Colon (tissue), 2 donors: ENCODE results near the gene ABCC8.

Experiments used
- FAIRE-seq: peaks from 2 replicates; lab custom pipeline; 2012; peaks lifted over from hg19 to GRCh38; lab: Jason Lieb, UNC
- donor health status: control.
- donor health status: control.

ABCC8 gene

DNA sequence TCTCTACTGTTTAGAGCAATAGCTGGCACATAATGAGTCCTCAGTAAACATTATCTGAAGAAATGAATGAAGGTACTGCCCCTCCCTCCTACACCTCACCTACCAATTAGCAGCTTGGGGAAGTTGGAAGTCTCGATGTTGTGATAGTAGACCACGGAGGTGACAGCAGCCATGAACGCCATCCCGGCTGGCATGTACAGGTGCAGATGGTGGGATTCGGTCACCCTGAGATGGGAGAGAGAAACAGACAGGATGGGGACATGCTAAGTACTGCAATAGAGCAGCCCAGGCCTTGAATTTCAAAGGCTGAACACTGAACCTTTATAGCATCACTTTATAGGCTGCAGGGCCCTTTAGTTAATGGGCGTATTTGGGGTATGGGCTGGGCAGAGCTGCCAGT lies 6.6 kb downstream of the ABCC8 start:
- FAIRE-seq = no peak

DNA sequence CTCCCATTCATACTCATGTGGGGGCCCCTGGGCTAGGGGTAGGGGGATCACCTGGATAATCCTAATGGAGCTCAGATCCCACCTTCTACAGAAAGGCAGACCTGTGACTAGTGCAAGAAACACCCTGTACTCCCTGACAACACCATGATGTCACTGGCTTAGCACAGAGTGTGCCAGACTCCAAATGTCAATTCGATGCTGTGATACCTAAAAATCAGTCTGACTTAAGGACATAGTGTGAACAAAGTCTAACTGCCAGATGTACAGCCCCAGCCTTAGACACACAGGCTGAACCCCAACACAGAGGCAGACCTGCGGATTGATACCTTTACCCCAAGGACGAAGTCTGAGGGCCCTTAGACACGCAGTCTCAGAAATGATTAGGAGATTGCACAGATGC lies 8.5 kb downstream of the ABCC8 start:
- no peak for FAIRE-seq

DNA sequence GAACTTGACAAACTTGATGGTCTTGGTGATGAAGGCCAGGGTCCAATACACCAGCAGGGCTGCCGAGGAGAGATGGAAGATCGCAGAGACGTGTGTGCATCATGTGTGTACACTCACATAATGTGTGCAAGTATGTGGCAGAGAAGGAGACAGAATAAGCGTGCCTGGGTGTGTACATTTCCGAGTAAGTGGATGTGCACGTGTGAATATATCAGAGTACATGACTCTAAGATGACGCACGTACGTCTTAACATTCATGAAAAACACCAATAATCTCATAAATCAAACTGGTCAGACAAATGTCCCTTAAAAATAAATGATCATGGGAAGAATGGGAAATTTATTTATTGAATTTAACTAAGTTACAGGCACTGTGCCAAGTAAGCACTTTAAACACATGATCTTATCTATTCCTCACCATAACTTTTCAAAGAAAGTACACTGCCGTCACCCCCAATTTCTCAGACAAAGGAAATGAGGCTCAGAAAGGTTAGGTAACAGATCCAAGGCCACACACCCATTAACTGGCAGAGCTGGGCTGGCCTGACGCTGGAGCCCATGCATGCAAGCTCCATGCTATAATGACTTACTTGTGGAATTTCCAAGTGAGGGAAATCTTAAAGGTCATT lies 13.0 kb downstream of the ABCC8 start:
- FAIRE-seq = no peak

DNA sequence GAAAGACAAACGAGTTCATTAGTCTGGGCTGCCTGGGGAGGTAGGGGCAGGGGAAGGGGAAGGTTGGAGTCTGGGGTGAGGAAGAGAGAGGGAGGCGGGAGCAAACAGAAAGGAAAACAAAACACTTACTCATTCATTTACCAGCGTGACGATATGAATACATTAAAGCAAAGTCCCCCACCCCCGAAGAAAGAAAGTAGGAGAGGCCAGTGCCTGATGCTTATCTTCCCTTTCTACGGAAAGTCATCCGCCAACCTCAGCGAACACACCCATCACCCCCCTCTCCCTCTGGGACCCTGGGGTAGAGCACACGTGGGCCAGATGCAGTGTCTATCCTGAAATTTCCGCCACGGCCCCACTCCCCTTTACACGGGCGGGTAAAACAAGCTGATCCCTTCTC lies 13.7 kb downstream of the ABCC8 start:
- FAIRE-seq = no peak

DNA sequence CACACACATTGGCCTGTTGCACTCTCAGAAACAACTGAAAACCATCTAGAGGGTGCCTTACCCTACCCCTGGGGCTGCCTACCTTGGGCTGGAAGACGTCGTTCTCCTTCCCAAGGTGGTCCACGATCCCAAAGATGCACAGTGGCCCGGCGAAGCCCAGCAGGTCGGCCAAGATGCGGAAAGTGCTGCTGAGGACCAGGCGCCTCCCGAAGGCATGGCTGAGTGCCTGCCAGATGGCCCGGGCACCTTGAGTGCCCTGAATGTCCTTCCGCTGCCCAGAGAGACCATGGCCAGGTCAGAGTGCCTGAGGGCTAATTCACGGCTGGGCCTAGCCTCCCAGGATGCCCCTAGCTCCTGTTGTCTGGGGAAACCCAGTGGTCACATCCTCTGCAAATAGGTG lies 16.2 kb downstream of the ABCC8 start:
- FAIRE-seq = no peak

DNA sequence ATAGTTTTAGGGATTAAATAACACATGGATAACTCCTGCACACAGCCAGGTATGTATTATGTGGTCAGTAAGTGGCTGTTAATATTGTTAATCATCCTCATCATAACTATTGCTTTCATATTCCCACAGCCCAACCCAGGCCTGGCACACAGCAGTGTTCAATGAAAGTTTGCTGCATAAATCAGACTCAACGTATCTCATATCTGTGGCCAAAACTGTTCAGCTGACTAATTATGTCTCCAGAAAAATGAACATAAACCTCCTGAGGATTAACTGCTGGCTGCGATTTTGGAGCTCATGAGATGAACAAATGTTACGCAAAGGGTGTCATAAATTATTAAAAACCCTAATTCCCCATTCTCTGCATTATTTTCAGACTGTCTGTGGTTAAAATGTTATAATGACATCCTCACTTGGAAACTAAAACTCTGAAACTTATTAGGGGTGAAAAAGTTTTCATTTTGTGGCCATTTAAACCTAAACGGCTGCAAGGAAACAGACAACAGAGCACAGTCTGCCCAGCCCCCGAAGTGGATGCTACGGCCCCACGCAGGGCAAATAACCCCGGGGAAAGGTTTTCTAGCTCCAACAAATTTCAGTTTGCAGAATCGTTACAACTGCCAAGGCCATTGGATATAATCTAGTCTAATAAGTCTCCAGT lies 17.3 kb downstream of the ABCC8 start:
- no peak for FAIRE-seq

DNA sequence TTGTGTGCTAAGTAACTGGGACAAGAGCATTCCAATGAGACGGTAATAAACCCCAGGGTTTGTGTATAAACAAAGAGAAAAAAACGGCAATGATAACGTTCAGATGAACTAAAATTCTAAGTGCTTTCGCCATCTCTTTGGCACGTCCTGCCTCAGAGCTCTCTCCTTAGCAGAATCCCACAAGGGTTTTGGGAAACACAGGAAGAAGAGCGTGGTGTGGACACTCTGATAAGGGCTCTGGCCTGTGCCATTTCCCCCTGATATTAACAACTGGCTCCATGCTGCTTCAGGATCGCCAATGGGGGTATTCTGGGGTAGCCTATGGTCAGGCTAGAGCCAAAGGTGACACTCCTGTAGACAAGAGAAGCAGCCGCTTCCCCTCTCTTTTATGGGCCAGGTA lies 18.4 kb downstream of the ABCC8 start:
- no peak for FAIRE-seq

DNA sequence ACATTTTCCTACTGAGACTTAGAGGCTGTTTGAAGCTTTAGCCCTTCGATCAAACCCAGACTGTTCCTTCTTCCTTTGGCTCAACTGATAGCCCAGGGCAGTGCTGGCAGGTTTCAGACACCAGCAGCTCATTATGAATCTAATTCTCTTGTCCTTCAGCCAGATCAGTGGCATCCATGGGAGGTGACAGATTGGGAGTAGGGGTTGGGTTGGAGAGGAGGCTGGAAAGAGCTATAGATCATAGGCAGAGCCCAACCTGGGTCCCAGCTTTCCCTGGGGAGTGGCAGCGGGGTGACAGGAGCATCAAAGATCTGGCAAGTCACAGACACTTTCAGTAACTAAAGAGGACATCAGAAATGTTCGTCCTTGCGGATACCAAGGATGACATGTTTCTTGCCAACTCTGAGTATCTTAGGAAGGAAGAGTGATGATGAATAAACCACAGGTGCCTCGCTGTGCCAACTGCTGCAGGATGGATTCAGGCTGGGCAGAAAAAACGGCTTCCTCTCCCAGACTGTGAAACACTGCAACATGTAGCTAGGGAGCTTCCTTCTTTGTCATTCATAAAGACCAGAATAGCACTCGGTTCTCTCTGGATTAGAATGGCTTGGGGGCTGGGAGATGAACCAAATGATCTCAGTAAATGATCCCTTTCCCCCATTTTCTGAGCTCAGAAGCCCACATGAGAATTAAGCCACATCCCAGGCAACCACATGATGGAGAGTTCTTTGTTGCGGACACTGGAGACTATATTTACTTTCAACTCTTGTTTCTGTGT lies 19.1 kb downstream of the ABCC8 start:
- FAIRE-seq = no peak

DNA sequence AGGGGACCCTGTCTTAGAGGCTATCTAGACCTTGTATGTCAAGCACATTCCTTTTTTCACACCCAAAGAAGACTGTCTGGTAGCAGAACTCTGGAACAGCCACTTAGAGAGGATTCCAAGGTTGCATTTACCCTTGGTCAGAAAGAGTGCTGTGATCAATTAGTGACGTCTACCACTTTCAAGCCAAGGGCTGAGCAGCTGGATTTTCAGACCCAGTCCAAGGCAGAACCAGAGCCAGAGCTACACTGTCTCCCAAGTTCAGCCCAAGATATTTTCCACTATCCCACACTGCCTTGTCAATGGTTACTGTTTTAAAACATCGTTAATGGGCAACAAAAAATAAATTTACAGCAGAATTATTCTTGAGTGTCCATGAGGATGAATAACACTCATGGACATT lies 24.0 kb downstream of the ABCC8 start:
- no peak for FAIRE-seq

DNA sequence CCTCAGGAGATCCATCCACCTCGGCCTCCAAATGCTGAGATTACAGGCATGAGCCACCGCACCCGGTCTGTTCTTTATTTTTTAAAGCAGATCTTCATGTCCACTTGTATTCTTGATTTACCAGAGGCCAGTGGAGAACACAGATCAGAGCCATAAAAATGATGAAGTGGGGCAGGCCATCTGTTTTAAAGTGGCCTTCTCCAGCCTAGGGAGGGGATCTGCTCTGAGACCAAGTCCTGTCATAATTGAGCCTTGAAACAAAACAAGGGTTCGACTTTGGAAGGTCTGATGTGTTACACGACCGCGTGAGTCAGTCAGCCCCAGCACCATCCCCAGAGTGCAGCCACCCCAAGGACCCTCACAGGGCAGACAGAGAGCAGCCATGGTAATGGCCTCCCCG lies 27.5 kb downstream of the ABCC8 start:
- no peak for FAIRE-seq

DNA sequence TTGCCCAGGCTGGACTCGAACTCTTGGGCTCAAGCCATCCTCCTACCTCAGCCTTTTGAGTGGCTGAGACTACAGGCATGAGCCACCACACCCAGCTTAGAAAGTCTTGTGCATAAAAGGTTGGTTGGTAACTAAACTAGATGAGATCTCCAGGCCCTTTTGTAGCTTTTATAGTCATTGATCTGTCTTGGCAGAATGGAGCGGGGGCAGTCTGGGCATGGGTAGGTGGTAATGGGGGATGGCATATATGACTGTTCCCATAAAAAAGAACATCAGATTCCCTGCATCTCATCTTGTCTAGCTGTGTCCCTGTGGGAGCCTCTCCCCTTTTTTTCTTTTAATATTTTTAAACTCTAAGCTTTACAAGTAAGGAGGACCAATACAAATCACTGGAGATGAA lies 30.2 kb downstream of the ABCC8 start:
- FAIRE-seq = no peak

DNA sequence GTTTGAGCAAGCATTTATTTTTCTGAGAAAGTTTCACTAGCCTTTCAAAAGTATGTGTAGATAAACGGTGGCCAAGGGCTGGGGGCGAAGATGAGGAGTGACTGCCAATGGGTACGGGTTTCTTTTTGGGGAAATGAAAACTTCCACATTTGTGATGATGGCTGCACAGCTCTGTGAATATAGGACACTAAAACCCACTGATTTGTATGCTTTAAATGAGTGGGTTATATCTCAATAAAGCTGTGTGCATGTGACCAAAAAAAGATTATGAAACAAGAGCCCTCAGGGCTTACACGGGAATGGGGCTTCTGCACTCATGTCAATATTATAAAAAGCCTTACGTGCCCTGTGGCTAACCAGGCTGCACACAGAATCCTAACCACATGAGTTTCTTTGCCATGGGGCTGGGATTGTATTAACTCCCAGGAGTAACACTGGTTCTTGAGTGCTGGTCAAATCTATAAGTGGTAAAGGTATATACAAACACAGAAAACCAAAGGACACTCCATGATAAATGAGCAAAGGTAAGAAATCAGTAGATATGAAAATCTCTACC lies 31.3 kb downstream of the ABCC8 start:
- no peak for FAIRE-seq

DNA sequence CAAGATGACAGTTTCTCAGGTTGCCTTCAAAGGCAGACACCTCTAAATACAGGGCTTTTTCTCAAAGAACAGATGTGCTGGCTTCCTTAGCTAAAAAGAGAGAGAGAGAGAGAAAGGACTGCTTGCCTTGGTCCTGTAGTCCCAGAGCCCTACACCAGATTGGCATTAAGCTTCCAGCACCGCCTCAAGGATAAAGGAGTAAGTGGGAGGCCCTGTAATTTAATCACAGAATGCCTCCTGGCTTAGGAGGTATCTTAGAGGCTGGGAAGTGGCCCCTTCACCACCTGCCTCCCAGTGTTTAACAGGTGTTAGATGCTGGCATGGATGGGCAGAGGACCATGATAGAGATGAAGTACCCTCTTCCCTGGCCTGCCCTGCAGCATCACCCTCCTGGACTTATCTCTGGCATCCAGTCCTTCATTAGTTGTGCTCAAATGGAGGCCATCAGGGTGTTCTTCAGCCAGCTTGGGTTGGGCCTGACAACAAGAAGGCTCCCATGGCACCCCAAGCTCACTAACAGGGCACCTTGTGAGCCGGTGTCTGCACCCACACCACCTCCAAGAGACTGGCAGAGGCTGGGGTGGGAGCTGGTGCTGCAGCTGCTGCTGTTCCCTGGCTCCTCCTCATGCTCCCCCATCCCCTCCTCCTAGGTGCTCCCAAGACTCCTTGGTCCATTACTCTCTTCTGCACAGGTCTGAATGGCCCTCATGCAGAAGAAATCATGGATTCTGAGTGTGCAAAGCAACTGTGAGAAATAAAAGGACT lies 32.5 kb downstream of the ABCC8 start:
- no peak for FAIRE-seq

DNA sequence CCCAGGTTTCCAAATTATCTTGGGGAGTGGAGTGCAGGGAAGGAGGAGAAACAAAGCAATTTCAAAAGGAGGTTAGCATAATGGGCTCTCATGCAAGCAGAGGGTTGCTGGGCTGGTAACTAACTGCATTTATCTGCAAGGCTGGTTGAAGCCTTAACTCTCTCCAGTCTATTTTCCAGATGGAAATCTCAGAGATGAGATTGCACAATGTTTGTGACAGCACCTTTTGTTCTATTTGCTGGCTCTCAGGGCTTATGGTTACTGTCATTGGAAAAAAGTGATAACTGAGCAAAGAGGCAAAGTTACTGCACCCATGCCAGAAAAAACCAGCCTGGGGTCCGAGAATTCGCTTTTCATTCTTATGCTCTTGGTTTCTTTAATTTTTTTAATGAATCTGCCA lies 33.2 kb downstream of the ABCC8 start:
- no peak for FAIRE-seq

DNA sequence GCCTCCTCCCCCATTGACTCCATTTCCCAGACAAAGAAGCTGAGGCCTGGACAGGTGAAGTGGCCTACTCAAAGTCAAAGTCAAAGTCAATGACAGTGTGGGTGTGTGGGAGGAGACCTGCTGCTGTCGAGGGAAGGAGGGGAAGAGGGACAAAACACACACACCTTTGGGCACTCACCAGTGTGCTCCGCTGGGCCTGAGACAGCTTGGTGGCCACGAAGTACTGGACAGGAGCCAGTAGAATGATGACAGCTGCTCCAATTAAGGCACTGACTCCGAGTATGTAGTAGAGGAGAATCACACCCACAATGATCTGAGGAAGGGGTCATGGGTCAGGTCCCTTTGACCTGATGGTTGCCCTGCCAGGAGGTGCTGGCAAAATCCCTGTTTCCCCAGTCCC lies 33.6 kb downstream of the ABCC8 start:
- no peak for FAIRE-seq

DNA sequence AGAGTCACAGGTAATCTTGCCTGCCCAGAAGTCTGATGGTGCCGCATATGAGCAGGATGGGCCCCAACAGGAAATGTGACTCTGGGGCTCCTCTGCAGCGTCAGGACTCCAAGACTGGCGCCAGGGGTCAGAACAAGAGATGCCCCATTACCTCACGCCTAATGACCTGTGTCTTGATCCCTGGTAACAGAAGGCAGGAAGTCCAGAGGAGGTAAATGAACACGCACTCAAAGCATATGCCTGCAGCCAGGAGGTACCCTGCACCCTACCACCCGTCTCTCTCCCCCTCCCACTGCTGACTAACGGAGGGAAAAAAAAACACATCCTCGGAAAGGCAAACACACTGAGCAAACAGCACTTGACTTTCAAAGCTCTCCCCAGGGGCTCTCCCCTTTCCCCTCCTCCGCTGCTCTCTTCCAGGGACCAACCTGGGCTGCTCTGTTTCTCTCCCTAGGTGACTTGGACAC lies 37.3 kb downstream of the ABCC8 start:
- no peak for FAIRE-seq

DNA sequence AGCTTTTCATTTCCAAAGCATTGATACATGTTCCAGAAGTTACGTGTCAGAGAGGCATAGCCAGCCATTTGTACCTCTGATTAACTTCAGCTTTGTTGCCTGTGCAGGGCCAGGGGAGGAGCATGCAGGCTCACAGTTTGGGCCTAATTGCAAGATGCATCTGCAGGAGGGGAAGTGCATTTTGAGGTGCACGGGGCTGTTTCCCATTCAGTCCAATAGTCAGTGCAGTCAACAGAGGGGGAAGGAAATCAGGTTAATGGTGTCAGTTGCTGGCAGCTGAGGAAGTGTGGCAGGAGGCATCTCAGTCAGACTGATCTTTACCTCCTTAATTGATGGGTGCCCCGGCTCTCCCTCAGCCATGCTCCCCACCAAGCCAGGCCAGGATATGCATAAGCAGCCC lies 39.3 kb downstream of the ABCC8 start:
- FAIRE-seq = no peak

DNA sequence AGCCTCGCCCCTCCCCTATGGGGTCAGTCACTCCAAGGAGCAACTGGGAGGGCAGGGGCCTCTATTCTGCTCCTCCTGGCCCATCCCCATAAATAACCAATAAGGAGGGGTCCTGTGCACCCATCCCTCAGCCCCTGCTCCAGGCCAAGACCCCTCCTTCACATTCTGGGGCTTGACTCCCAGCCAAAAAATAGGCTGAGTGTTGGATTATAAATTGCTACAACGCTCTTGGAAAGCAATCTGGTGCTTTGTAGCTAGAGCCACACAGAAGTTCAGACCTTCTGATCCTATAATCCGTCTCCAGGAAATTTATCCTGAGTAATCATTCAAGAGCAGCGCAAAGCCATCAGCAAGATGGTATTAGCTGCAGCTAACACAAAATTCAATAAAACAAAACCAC lies 42.5 kb downstream of the ABCC8 start:
- no peak for FAIRE-seq

DNA sequence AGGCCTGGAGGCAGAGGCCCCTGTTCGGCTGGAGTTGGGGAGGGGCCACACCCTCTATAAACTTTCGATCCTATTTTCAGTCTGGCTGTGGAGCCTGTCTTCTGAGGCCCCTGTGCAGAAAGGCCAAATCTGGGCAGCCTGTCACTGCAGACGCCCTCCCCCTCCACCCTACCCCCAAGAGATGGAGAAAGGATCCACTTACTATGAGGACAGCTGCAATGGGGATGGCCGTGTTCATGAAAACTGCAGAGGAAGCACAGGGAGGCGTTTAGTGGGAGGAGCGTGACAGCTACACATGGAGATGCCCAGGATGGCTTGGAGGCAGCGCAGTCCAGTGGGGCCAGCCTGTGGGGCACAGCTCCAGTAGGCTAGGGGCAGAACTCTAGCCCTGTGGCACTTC lies 44.6 kb downstream of the ABCC8 start:
- FAIRE-seq = no peak

DNA sequence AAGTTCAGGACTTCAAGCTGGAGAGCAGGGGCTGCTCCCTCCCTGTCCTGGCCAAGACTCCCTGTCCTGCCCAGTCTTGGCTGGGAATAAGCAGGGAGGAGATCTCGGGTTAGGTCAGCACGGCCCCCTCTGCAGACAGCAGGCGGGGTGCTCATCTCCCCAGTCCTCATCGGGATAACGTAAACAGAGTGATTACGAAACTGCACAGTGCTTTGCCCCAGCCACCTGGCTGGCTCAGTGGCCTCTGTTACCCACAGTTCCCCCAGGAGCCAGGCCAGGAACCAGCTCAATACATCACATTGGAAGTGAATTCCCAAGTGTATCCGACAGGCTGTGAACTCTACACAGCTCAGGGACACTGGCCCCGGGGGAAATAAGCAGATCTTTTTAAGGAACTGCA lies 45.5 kb downstream of the ABCC8 start:
- no peak for FAIRE-seq

DNA sequence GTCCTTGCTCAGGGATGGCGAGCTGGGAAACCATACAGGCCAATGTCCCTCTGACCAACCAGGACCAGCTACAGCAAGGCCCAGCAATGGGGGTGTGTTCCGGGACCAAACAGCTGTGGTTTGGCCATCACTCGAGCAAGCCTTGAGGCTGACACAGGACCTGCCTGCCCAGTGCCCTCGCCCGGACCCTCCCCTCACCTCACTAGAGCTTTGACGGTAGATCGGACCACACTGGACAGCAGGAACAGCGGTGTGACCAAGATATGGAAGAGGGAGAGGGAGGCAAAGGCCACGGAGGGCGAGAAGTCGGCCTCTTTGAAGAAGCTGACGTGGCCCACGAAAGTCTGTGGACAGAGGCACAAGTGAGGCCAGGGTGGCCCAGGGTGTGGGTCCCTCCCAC lies 46.0 kb downstream of the ABCC8 start:
- no peak for FAIRE-seq

DNA sequence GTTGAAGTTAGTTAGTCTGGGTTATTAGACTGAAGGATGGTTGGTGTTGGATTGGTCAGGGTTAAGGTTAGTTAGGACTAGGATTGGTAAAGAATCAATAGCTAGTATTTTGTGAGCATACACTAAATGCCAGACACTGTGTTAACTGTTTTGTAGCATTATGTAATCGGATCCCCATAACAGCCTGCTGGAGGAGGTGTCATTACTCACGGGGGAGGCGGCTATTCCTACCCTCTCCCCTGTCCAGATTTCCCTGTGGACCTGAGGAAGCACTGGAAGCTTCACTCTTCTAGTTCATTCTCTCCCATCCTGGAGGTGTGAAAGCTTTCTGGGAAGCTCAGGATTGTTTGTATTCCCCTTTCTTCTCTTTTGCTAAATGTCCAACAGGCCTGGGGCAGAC lies 47.7 kb downstream of the ABCC8 start:
- FAIRE-seq = no peak

DNA sequence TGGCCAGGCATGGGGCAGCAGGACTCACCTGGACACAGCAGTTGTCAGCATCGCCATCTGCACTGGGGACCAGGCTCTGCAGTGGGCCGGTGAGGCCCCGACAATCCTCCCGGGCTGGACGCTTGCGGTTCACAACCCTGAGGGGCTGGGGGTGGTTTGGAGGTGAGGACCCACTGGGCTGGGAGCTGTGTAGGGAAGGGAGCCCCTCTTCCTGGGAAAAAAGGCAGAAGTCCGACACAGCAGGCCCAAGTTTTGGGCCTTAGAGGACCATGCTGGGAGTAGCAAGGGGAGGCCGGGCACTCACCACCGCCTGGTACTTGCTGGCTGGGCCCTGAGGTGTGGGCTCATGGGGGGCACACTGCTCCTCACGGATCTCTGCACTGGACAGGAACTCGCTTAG lies 48.4 kb downstream of the ABCC8 start:
- FAIRE-seq = no peak
